Ovary (tissue), 9 donors: ENCODE data around the gene HSD17B1. TPM values are rescaled to one million over a fixed set of nuclear protein-coding genes. Genes with fewer than 3 reads are reported as not detected.

Experiments used
- DNase-seq, 5 donors: peaks; one replicate each; pipeline ENCODE4 v3.0.0-alpha.2; 2019 to 2020
- H3K27ac ChIP-seq, 2 donors: fragments of 200-600 bp; one replicate each; pipeline versions ENCODE4 v1.5.1 to v1.8.0; 2019 to 2022
- H3K27me3 ChIP-seq: fragments of 200-600 bp; one replicate; pipeline ENCODE4 v1.8.0; 2022
- H3K36me3 ChIP-seq: fragments of 200-600 bp; sonication (generic); one replicate; pipeline ENCODE4 v1.5.1; 2019
- H3K4me1 ChIP-seq: one replicate; pipeline ENCODE4 v1.8.1; 2013; ENCODE audit warnings: mild to moderate bottlenecking, moderate library complexity; ENCODE audit not compliant: insufficient read depth
- H3K4me3 ChIP-seq: fragments of 200-600 bp; sonication (generic); one replicate; pipeline ENCODE4 v1.5.1; 2017
- H3K9me3 ChIP-seq, 2 donors: fragments of 200-600 bp in 1 of 2; sonication (generic) in 1 of 2; one replicate each; pipeline versions ENCODE4 v1.5.1 to v1.8.1; 2013 to 2019; ENCODE audit warnings: mild to moderate bottlenecking in 1 of 2, moderate library complexity in 1 of 2
- CTCF ChIP-seq, 3 donors: fragments of 450-650 bp in 2 of 3; fragments of 200-600 bp in 1 of 3; IDR thresholded peaks; one replicate each; pipeline versions ENCODE4 v1.5.1 to v1.8.0; 2016 to 2022; ENCODE audit warnings: antibody characterized with exemption in 3 of 3, mild to moderate bottlenecking in 1 of 3
- EP300 ChIP-seq: sonication (generic); formaldehyde crosslinking; IDR thresholded peaks from one replicate; pipeline ENCODE4 v1.6.1; 2017; ENCODE audit warnings: antibody characterized with exemption
- POLR2A ChIP-seq: fragments of 450-650 bp; IDR thresholded peaks from one replicate; pipeline ENCODE4 v1.6.1; 2017; ENCODE audit warnings: antibody characterized with exemption, mild to moderate bottlenecking, moderate library complexity
- WGBS, 3 donors: extraction: QIAGEN DNeasy Blood & Tissue Kit in 1 of 3; methylation state at CpG; one replicate each; pipeline versions ENCODE4 v1.1.5 to v1.1.7; 2013 to 2017; 5-methylcytosine and 5-hydroxymethylcytosine counted together
- intact Hi-C, 4 donors: fragments of 100-400 bp; cut with DNase I; formaldehyde crosslinking; loops; one replicate each; pipeline versions ENCODE4 v1.11.0 to v1.15.1; 2022 to 2023
- microRNA-seq, 3 donors: library from miRNA; unstranded; fragments of <30 nt; microRNA quantifications; one replicate each; pipeline versions ENCODE4 to v1.2.0, GENCODE V29; 2019 to 2020
- polyA plus RNA-seq, 2 donors: library from polyadenylated mRNA; stranded (reverse); fragments of 200-250 nt in 1 of 2; fragments of 350-450 nt in 1 of 2; fragmentation: Illumina TruSeq in 1 of 2; extraction: RNeasy Lipid Tissue Mini Kit (QIAGEN cat#74804) in 1 of 2; gene quantifications; one replicate each; pipeline ENCODE4 v1.2.3, GENCODE V29; 2013 to 2014
- total RNA-seq, 7 donors: library from RNA; depleted of rRNA in 2 of 7; stranded (reverse); fragments of >200 nt in 2 of 7; fragmentation: NEBNext Ultra II Directional in 3 of 7; extraction: Animal tissue kit (Norgen Biotek cat#: 25700) in 3 of 7; gene quantifications; one replicate each; pipeline versions ENCODE4 v1.1.0 to v1.2.4, GENCODE V29; 2016 to 2023
- donor health status: DM: no; HTN: no; CAD: no; lungs with moderate emphysema.
- donor health status: DM: no; HTN: no; CAD: no.
- donor health status: Bipolar disorder and iron deficiency.
- donor health status: DM: yes; HTN: yes; CAD: no.
- donor health status: DM: no; HTN: no; CAD: no.
- donor health status: DM: yes; HTN: yes; CAD: no.

The HSD17B1 gene
- total and polyA plus RNA-seq, 9 donors, result 2.1 to 18.1 (median 6.5) TPM

- H3K27me3 ChIP-seq, result no peaks in the 10 kb centered on the region
- H3K4me1 ChIP-seq, result no peaks in the 10 kb centered on the region
- H3K36me3 ChIP-seq, result no peaks in the 10 kb centered on the region
- no peak overlapping the region for H3K4me3 ChIP-seq
- intact Hi-C loops, result no loop called here
- WGBS, 3 donors, result 40 to 55% (median 51%) methylated on average over 2 of the region's 2 CpGs
- H3K27ac ChIP-seq, result no peak overlapping the region
- H3K9me3 ChIP-seq, result no peaks in the 10 kb centered on the region
- peak in 1 of 5 donors; percentile 4 for DNase-seq
- no peak for TF ChIP-seq CTCF (IDR thresholded peaks at IDR 0.05)
- TF ChIP-seq EP300, result no peak
- no peak for TF ChIP-seq POLR2A
Observed at GRCh38 chr17:42598905-42599304, 46.2 kb downstream of the HSD17B1 start.

- no peak overlapping the region for H3K4me3 ChIP-seq
- intact Hi-C loops, result loop anchor here in 1 of 4 donors (10.0 kb wide), 1 partner anchor 61 kb away; no protein-coding TSS in a partner anchor
- H3K27me3 ChIP-seq, result no peaks in the 10 kb centered on the region
- 89 to 94% (median 93%) methylated on average over 7 of the region's 7 CpGs for WGBS, 3 donors
- no peak for DNase-seq
- H3K36me3 ChIP-seq, result no peaks in the 10 kb centered on the region
- H3K4me1 ChIP-seq, result peaks cover 11% of the 10 kb centered on the region
- H3K27ac ChIP-seq, result no peak overlapping the region
- TF ChIP-seq POLR2A (no peak), CTCF (IDR thresholded peaks at IDR 0.05) (no peak), EP300 (no peak)
- H3K9me3 ChIP-seq, result no peaks in the 10 kb centered on the region
Observed at GRCh38 chr17:42603318-42603717, 50.6 kb downstream of the HSD17B1 start.

Small RNAs within 50 kb of the gene (microRNA-seq; reads per million reads assigned to microRNA genes)
- gene MIR5010, result 1.9 to 7.2 (median 2.0) reads per million in 3 donors

Other genes with a start within 250 kb of the HSD17B1 start
- gene STAT3, start 164.5 kb upstream of the HSD17B1 start, total RNA-seq, result 100 to 1,000 TPM; 118 to 301 (median 207) TPM
- gene STAT3, start 164.5 kb upstream of the HSD17B1 start, polyA plus RNA-seq, result 100 to 1,000 TPM in 1 of 2 donors, 10 to 100 TPM in 1; 58.3 to 129 TPM
- gene CAVIN1, start 129.7 kb upstream of the HSD17B1 start, total RNA-seq, result 100 to 1,000 TPM; 122 to 407 (median 281) TPM
- gene CAVIN1, start 129.7 kb upstream of the HSD17B1 start, polyA plus RNA-seq, result 100 to 1,000 TPM; 226 to 253 TPM
- 10 to 100 TPM; 47.6 to 94.1 (median 74.1) TPM for gene ATP6V0A1, start 94.0 kb upstream of the HSD17B1 start, total RNA-seq
- gene ATP6V0A1, start 94.0 kb upstream of the HSD17B1 start, polyA plus RNA-seq, result 100 to 1,000 TPM in 1 of 2 donors, 10 to 100 TPM in 1; 36.3 to 118 TPM
- gene NAGLU, start 16.7 kb upstream of the HSD17B1 start, total RNA-seq, result 10 to 100 TPM; 28.5 to 49.6 (median 40.0) TPM
- 10 to 100 TPM in 1 of 2 donors, 1 to 10 TPM in 1; 9.7 to 49.1 TPM for gene NAGLU, start 16.7 kb upstream of the HSD17B1 start, polyA plus RNA-seq
- gene COASY, start 9.2 kb downstream of the HSD17B1 start, total RNA-seq, result 10 to 100 TPM; 13.8 to 51.2 (median 41.0) TPM
- gene COASY, start 9.2 kb downstream of the HSD17B1 start, polyA plus RNA-seq, result 10 to 100 TPM; 22.6 to 37.6 TPM
- 10 to 100 TPM; 16.5 to 37.0 (median 24.4) TPM for gene MLX, start 14.2 kb downstream of the HSD17B1 start, total RNA-seq
- gene MLX, start 14.2 kb downstream of the HSD17B1 start, polyA plus RNA-seq, result 10 to 100 TPM; 24.3 to 50.8 TPM
- gene PSMC3IP, start 24.8 kb downstream of the HSD17B1 start, total RNA-seq, result 1 to 10 TPM; 1.4 to 5.3 (median 3.8) TPM
- gene PSMC3IP, start 24.8 kb downstream of the HSD17B1 start, polyA plus RNA-seq, result 1 to 10 TPM; 7.2 to 7.5 TPM
- gene RETREG3, start 56.5 kb downstream of the HSD17B1 start, total RNA-seq, result 10 to 100 TPM; 39.3 to 63.0 (median 46.4) TPM
- gene RETREG3, start 56.5 kb downstream of the HSD17B1 start, polyA plus RNA-seq, result 10 to 100 TPM; 25.8 to 37.3 TPM
- 10 to 100 TPM; 12.8 to 41.2 (median 25.6) TPM for gene TUBG1, start 56.8 kb downstream of the HSD17B1 start, total RNA-seq
- gene TUBG1, start 56.8 kb downstream of the HSD17B1 start, polyA plus RNA-seq, result 10 to 100 TPM; 11.3 to 14.3 TPM
- gene TUBG2, start 106.4 kb downstream of the HSD17B1 start, total RNA-seq, result 10 to 100 TPM; 19.4 to 30.0 (median 23.2) TPM
- gene TUBG2, start 106.4 kb downstream of the HSD17B1 start, polyA plus RNA-seq, result 10 to 100 TPM; 20.9 to 21.5 TPM
- gene PLEKHH3, start 124.1 kb downstream of the HSD17B1 start, total RNA-seq, result 10 to 100 TPM; 23.6 to 81.6 (median 58.4) TPM
- gene PLEKHH3, start 124.1 kb downstream of the HSD17B1 start, polyA plus RNA-seq, result 10 to 100 TPM in 1 of 2 donors, 1 to 10 TPM in 1; 2.1 to 30.9 TPM
- 1 to 10 TPM; 1.5 to 6.8 (median 3.7) TPM for gene CCR10, start 128.9 kb downstream of the HSD17B1 start, total RNA-seq
- 1 to 10 TPM in 1 of 2 donors, under 1 TPM in 1; 0.15 to 2.7 TPM for gene CCR10, start 128.9 kb downstream of the HSD17B1 start, polyA plus RNA-seq
- 10 to 100 TPM in 5 of 7 donors, 1 to 10 TPM in 2; 3.7 to 41.4 (median 15.5) TPM for gene CNTNAP1, start 129.6 kb downstream of the HSD17B1 start, total RNA-seq
- gene CNTNAP1, start 129.6 kb downstream of the HSD17B1 start, polyA plus RNA-seq, result 1 to 10 TPM; 7.0 to 7.5 TPM
- gene EZH1, start 192.1 kb downstream of the HSD17B1 start, total RNA-seq, result 10 to 100 TPM; 32.9 to 83.4 (median 67.8) TPM
- gene EZH1, start 192.1 kb downstream of the HSD17B1 start, polyA plus RNA-seq, result 10 to 100 TPM; 45.1 to 95.2 TPM
- 10 to 100 TPM in 6 of 7 donors, 1 to 10 TPM in 1; 4.4 to 53.7 (median 19.6) TPM for gene RAMP2, start 208.3 kb downstream of the HSD17B1 start, total RNA-seq
- gene RAMP2, start 208.3 kb downstream of the HSD17B1 start, polyA plus RNA-seq, result 10 to 100 TPM; 39.6 to 98.5 TPM
- 10 to 100 TPM; 33.7 to 49.1 (median 35.8) TPM for gene VPS25, start 220.5 kb downstream of the HSD17B1 start, total RNA-seq
- 10 to 100 TPM; 49.0 to 56.5 TPM for gene VPS25, start 220.5 kb downstream of the HSD17B1 start, polyA plus RNA-seq
- 10 to 100 TPM in 1 of 7 donors, 1 to 10 TPM in 6; 1.5 to 11.9 (median 3.4) TPM for gene WNK4, start 227.7 kb downstream of the HSD17B1 start, total RNA-seq
- 1 to 10 TPM; 1.1 to 1.5 TPM for gene WNK4, start 227.7 kb downstream of the HSD17B1 start, polyA plus RNA-seq
- gene COA3, start 245.8 kb downstream of the HSD17B1 start, total RNA-seq, result 10 to 100 TPM; 49.1 to 78.2 (median 62.9) TPM
- 10 to 100 TPM; 77.6 to 80.0 TPM for gene COA3, start 245.8 kb downstream of the HSD17B1 start, polyA plus RNA-seq
- gene CNTD1, start 245.9 kb downstream of the HSD17B1 start, total RNA-seq, result under 1 TPM in 5 of 7 donors, not detected in 2; 0.30 to 0.79 (median 0.33) TPM
- under 1 TPM; 0.22 to 0.36 TPM for gene CNTD1, start 245.9 kb downstream of the HSD17B1 start, polyA plus RNA-seq